SH-SY5Y (cell line): Measurements from ENCODE around the gene BLOC1S3.

ENCODE experiments used
- GATA2 ChIP-seq: IDR thresholded peaks from 2 replicates; pipeline ENCODE4 v1.6.1; 2011; ENCODE audit warnings: mild to moderate bottlenecking, low read depth, low read length
- GATA3 ChIP-seq: IDR thresholded peaks from 2 replicates; pipeline ENCODE4 v1.6.1; 2011; ENCODE audit warnings: low read depth, mild to moderate bottlenecking, low read length, moderate library complexity

BLOC1S3 gene

GRCh38 chr19:45206328-45206727 is 27.7 kb downstream of the BLOC1S3 start:
- no peak for TF ChIP-seq GATA2
- no peak for TF ChIP-seq GATA3

- no peak for TF ChIP-seq GATA3
- TF ChIP-seq GATA2: no peak
Observed at GRCh38 chr19:45211751-45212381, 33.3 kb downstream of the BLOC1S3 start.

DNA sequence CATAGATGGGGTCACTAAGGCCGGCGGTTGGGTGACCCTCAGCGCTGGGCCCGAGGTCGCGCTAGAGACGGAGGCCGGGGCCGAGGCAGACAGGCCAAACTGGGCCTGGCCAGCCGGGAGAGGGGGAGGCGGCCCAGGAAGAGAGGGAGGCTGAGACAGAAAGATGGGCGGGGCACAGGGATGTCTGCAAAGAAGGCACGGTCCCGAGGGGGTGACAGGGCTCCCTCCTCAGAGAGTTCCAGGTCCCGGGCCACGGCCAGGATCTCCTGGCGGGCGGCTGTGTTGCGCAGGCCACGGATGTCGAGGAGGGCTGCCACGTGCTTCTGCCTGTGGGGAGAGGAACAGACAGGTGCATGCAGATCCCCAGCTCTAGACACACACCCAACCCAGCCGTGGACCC is 34.4 kb downstream of the BLOC1S3 start:
- TF ChIP-seq GATA2 (no peak), GATA3 (no peak)

DNA sequence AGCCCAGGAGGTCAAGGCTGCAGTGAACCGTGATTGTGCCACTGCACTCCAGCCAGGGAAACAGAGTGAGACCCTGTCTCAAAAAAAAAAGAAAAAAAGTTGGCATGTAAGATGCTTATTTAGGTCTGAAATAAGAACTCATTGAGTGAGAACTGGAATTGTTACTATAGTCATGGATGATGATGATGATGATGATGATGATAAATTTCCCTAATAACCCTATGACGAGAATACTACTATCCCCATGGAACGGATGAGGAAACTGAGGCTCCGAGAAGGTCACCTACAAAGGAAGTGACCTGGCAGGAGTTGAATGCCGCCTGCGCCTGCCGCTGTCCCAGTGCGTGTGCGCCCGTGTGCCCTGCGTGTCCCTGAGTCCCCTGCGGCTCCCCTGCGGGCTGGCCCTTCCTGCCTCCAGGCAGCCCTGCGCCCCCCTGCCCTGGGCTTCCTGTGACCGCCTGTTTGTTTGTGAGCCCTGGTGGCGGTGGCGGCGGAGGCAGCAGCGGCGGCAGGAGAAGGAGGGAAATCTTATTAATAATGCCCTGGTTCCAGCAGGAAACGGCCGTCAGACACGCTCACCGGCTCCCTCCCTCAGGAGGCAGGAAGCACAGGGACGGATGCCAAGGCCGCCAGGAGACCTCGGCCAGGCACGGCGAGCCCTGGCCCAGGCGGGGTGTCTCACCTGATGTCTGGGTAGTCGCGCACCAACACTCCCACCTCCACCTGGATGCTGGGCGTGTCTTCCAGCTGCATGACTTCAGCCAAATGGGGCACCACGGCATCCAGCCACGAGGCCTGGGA is 37.0 kb downstream of the BLOC1S3 start:
- TF ChIP-seq GATA2 (no peak), GATA3 (no peak)

GRCh38 chr19:45216667-45217066 is 38.1 kb downstream of the BLOC1S3 start:
- TF ChIP-seq GATA3 (no peak), GATA2 (no peak)

- TF ChIP-seq GATA2 (no peak), GATA3 (no peak)
Observed at GRCh38 chr19:45217193-45217956, 38.8 kb downstream of the BLOC1S3 start.

- TF ChIP-seq GATA3: no peak
Observed at GRCh38 chr19:45217957-45218334, 39.4 kb downstream of the BLOC1S3 start.

- TF ChIP-seq GATA2: no peak
- TF ChIP-seq GATA3: no peak
Observed at GRCh38 chr19:45218426-45218825, 39.8 kb downstream of the BLOC1S3 start.

DNA sequence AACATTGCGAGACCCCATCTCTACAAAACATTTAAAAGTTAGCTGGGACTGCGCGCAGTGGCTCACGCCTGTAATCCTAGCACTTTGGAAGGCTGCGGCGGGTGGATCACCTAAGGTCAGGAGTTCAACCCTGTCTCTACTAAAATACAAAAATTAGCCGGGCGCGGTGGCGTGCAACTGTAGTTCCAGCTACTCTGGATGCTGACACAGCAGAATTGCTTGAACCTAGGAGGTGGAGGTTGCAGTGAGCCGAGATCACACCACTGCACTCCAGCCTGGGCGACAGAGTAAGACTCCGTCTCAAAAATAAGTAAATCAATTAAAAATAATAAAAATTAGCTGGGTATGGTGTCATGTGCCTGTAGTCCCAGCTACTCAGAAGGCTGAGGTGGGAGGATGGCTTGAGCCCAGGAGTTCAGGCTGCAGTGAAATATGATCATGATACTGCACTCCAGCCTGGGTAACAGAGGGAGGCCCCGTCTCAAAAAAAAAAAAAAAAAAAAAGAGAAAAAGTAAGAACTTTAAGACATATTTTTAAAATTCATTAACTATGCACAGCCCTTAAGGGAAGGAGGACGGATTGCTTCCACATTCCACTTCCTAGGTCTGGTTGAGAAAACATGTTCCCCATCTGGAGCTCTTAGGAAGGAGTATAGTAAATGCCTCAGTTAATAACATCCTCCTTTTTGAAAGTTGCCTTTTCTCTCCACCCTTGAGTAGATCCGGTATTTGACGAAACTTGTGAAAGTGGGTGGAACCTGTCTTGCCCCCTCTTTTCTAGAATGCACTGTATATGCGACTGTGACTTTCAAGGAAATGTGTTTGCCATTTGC is 40.5 kb downstream of the BLOC1S3 start:
- TF ChIP-seq GATA3 (no peak), GATA2 (no peak)

DNA sequence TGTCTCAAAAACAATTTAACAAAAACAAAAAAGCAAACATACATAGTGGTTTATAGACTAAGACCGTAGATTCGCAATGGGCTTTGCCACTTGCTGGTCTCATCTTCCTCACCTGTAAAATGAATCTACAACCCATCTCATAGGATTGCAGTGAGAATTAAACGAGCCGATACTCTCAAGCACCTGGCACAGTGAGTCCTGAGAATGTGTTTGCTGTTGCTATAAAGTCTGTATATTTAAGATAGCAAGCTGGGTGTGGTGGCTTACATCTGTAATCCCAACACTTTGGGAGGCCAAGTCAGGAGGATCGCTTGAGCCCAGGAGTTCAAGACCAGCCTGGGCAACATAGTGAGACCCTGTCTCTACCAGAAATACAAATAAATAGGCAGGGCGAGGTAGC is 44.1 kb downstream of the BLOC1S3 start:
- TF ChIP-seq GATA2 (no peak), GATA3 (no peak)

- TF ChIP-seq GATA2 (no peak), GATA3 (no peak)
Observed at GRCh38 chr19:45223879-45224278, 45.3 kb downstream of the BLOC1S3 start.

- TF ChIP-seq GATA3 (no peak), GATA2 (no peak)
Observed at GRCh38 chr19:45224645-45225044, 46.1 kb downstream of the BLOC1S3 start.
